GDM1 (cell line): ENCODE measurements around the gene ELOB.

Experiments used
- DNase-seq: peaks from one replicate; lab custom pipeline; 2025; lab: John Stamatoyannopoulos, UW

The ELOB gene

GRCh38 chr16:2767140-2767731 lies 9.8 kb downstream of the ELOB start:
- DNase-seq, result no peak

- no peak for DNase-seq
Measured at GRCh38 chr16:2766430-2767139, 10.5 kb downstream of the ELOB start.

GRCh38 chr16:2765462-2766404 lies 11.3 kb downstream of the ELOB start:
- no peak for DNase-seq

- no peak for DNase-seq
Measured at GRCh38 chr16:2764718-2765117, 12.4 kb downstream of the ELOB start.

- no peak for DNase-seq
Measured at GRCh38 chr16:2763173-2763572, 13.9 kb downstream of the ELOB start.

- no peak for DNase-seq
Measured at GRCh38 chr16:2762711-2763110, 14.4 kb downstream of the ELOB start.

GRCh38 chr16:2761886-2762583 lies 15.0 kb downstream of the ELOB start:
- no peak for DNase-seq

GRCh38 chr16:2761472-2761871 lies 15.6 kb downstream of the ELOB start:
- no peak for DNase-seq

GRCh38 chr16:2757344-2757743 lies 19.7 kb downstream of the ELOB start:
- no peak for DNase-seq

GRCh38 chr16:2756288-2757015 lies 20.6 kb downstream of the ELOB start:
- no peak for DNase-seq

- no peak for DNase-seq
Measured at GRCh38 chr16:2755158-2755557, 21.9 kb downstream of the ELOB start.

GRCh38 chr16:2753733-2754020 lies 23.4 kb downstream of the ELOB start:
- DNase-seq, result no peak

- DNase-seq, result peak; percentile 82
Measured at GRCh38 chr16:2752850-2753732, 24.0 kb downstream of the ELOB start.

- DNase-seq, result peak; percentile 99
Measured at GRCh38 chr16:2752035-2752849, 24.8 kb downstream of the ELOB start, which contains the start of gene SRRM2. TSS of gene SRRM2 (plus strand) at chr16:2752638. CDS start at chr16:2756365, 3,727 bp downstream.

- peak; percentile 78 for DNase-seq
Measured at GRCh38 chr16:2751577-2752034, 25.5 kb downstream of the ELOB start.

GRCh38 chr16:2749936-2750335 lies 27.1 kb downstream of the ELOB start:
- no peak for DNase-seq

- DNase-seq, result no peak
Measured at GRCh38 chr16:2749476-2749875, 27.6 kb downstream of the ELOB start.

GRCh38 chr16:2748757-2749455 lies 28.2 kb downstream of the ELOB start:
- DNase-seq, result no peak

GRCh38 chr16:2745961-2746360 lies 31.1 kb downstream of the ELOB start:
- DNase-seq, result no peak
